NCI-H146 treated with DMSO at 0.1 percent for 48 hours (cell line): ENCODE measurements around the gene HAO2.

Experiments
- DNase-seq: peaks from one replicate; lab custom pipeline; 2025; ENCODE audit not compliant: unreplicated experiment; lab: John Stamatoyannopoulos, UW

HAO2 gene

GRCh38 chr1:119430486-119430885 lies 61.9 kb downstream of the HAO2 start:
- DNase-seq, result no peak

DNA sequence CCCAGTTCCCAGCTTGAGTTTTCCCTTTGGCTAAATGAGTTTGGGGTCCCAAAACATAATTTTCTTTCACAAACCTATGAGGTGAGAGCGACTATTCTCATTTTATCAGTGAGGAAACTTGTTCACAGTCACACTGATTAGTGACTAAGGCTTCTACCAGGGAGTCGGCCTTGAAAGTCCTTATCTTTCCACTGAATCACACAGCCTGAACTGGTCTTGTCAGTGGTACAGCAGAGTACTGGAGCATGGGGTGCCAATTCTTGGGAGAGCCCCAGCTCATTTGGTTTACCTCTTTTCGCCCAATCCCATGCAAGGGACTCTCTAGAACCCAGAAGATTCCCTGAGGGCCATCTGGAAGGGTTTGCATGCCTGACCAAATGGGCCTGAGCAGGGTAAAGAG lies 63.3 kb downstream of the HAO2 start:
- DNase-seq, result no peak

GRCh38 chr1:119435052-119435451 lies 66.5 kb downstream of the HAO2 start:
- no peak for DNase-seq

DNA sequence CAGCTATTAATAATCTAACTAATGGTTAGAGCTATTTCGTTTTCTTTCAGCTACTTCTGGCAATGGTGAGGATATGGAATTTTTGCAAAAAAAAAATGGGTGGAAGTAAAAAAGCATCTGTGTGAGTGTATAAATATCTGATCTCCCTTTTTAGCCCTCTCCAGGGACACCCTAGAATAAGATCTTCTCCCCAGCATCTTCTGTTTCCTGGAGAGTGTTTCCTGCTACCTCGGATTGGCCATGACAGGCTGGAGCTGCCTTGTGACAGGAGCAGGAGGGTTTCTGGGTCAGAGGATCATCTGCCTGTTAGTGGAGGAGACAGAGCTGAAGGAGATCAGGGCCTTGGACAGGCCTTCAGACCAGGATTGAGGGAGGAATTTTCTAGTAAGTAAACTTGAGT lies 70.2 kb downstream of the HAO2 start:
- no peak for DNase-seq

GRCh38 chr1:119440721-119441307 lies 72.2 kb downstream of the HAO2 start:
- no peak for DNase-seq

DNA sequence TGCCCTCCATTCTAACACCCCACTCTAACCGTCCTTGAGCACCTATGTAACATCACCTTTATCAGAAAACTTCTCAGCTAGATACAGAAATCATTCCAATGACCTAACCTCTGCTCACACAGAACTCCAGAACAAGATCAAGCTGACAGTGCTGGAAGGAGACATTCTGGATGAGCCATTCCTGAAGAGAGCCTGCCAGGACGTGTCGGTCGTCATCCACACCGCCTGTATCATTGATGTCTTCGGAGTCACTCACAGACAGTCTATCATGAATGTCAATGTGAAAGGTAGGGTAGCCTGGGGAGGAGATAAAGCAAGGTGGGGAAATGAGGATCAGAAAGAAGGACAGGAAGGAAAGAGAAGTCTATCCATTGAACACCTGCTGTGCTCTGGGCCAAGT lies 74.2 kb downstream of the HAO2 start:
- no peak for DNase-seq
